ENCODE measurements around the gene PPFIBP2.

Gene PPFIBP2

GRCh38 chr11:7528514-7529049 is 14.8 kb downstream of the PPFIBP2 start:
- DNase-seq = no peak

DNA sequence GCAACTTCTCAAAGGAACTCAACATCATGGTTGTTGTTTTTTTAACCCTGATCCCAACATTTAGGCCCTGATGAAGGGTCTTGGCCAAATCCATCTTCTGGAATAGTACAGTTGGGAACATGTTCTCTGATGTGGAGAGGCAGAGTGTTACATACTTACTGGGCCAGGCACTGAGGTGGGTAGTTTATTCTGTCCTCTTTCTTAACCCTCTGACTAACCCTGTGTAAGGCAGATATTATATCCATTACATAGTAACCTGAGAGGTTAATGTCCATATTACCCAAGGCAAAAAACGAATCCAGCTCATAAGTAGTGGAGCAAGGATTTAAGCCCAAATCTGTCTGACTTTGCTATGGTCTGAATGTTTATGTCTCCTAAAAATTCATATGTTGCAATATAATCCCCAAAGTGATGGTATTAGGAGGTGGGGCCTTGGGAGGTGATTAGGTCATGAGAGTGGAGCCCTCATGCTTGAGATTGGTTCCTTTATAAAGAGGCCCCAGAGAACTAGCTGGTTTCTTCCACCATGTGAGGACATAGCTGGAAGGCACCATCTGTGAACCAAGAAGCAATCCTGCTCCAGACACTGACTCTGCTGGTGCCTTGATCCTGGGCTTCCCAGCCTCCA is 16.3 kb downstream of the PPFIBP2 start:
- no peak for DNase-seq

- no peak for DNase-seq
Measured at GRCh38 chr11:7531011-7531410, 17.2 kb downstream of the PPFIBP2 start.

- no peak for DNase-seq
Measured at GRCh38 chr11:7532405-7533145, 18.8 kb downstream of the PPFIBP2 start.

GRCh38 chr11:7533199-7534041 is 19.6 kb downstream of the PPFIBP2 start:
- no peak for DNase-seq

DNA sequence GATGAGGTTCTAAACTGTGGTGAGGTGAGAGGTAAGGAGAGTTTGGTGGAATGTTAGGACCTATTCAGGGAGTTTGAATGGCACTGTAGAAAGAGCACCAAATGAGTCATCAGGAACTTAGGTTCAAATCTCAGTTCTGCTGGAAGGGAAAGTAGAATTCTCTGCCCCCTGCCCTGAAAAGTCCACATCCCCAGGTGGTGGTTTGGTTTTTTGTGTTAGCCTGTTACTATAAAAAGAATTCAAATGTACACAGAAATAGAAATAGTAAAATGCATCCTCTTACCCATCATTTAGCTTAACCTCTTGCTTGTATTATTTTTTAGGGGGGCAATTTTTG is 20.2 kb downstream of the PPFIBP2 start:
- no peak for DNase-seq

GRCh38 chr11:7536100-7536499 is 22.3 kb downstream of the PPFIBP2 start:
- DNase-seq = no peak

DNA sequence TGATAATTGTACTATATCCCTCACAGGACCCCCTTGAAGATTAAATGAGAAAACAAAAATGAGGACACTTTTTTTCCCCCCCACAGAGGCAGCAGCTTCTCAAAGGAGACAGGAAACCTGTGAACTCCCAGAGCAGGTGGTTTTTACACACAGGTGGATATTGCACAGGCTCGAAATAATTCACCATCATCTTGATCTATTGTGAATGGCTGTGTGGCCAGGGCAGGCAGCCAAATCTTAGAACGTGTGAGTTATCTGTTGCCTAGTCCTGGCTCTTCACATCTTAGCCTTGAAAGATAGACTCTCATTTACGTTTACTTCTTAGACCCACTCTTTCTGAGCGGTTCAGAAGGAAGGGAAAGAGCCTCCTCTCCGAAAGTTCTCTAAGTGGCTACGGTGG is 23.5 kb downstream of the PPFIBP2 start:
- no peak for DNase-seq

GRCh38 chr11:7538031-7538430 is 24.2 kb downstream of the PPFIBP2 start:
- no peak for DNase-seq

DNA sequence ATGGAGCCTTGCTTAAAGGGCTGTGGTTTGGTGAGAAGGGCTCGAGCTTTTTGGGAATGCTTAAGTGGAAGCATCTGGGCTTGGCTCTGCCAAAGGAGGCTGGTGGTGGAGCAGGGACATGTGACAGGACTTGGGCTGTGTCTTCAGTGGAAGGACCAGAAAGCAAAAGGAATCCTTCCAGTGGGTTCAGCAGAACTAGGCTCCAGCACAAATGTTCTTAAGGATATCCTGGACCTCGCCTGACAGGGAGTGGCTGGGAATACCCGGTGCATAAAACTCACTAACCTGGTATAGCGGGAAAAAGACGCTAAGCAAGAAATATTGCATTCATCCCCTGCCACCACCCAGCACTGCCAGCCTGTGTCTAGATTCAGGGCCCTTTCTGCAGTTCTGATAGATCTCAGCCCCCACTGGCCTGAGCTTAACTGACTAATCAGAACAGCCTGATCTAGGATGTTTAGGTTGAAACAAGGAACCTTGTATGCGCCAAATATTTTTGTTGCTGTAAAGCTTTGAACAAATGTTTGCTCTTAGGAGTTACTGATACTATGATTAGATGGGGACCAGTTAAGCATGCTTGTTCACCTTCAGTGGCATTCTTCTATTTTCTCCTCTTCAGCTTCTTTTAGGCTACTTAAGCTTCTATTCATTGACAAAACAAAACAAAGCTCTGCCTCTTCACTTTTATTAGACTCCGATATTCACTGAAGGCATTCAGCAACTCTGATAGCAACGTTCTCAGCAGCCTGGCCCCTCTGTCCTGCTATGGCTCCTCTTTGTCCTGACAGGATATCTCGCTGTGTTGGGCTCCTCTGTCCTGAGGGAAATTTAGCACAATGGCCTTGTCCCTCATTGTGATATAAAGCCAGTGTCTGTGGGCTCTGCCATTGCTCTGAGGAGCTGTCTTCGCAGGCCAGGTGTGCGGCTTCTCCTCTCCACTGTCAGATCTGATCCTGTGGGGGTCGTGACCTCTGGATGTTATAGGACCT is 25.0 kb downstream of the PPFIBP2 start:
- DNase-seq = no peak

DNA sequence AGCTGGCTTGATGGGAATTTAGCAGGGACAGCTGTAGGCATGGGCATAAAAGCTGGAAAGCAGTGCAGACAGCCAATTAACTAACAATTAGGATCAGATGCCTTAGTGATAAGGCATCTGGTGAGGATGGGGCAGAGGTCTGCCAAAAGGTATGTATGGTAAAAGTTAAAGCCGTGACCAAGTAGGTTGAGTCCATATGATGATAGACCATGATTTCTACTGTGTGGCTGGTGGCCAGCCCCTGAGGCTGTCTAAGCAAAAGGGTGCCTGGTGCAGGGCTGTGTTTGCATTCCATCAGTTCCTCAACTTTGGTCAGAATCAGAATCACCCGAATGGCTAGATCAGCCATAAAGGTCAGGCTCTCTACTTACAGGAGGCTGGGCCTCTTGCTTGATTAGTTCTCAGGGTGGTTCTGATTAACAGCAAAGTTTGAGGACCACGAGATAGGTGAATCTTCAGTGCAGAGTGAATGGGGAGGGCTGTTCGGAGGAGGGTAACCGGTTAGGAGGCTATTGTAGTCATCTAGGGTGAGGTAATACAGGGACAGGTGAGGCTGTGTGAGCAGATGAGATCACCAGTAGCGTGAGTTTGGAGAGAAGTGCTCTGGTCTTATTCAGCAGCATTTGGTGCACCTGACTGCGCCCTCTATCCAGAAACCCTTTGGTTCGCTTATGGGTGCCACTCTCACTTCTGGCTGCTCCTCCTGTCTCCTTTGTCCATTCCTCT is 27.2 kb downstream of the PPFIBP2 start:
- DNase-seq = no peak

- no peak for DNase-seq
Measured at GRCh38 chr11:7543302-7543701, 29.5 kb downstream of the PPFIBP2 start.

DNA sequence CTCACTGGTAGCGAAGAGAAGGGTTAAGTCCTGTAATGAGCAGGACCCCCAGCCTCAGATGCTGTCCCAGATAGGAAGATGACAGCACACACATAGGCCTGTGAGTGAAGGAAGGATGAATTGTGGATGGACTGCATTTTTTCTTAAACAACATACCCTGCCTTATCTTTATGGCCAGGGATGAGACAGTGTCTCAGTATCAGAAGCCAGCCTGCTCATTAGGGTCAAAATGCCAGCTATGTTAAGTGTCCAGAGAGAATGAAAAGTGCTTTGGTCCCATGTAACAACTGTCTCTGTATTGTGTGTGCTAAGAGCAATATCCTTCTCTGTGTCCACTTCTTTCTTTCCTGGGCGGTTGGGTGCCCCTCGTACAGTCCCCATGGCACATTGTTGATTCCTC is 30.2 kb downstream of the PPFIBP2 start:
- no peak for DNase-seq

DNA sequence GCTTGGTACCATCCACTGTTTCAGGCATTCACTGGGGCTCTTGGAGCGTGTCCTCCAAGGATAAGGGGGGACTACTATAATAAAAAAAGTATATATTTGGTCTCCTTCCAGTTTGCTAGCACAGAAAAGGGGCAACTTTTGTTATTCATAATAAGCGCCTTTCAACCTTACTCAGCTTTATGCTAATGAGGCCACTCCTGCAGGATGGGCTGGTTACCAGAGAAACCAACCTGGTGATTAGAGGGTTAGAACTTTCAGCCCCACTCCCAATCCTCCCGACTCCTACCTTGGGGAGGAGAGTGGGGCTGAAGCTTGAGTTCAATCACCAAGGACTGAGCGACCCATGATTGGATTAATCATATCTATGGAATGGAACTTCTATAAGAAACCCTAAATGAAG is 31.8 kb downstream of the PPFIBP2 start:
- DNase-seq = no peak

DNA sequence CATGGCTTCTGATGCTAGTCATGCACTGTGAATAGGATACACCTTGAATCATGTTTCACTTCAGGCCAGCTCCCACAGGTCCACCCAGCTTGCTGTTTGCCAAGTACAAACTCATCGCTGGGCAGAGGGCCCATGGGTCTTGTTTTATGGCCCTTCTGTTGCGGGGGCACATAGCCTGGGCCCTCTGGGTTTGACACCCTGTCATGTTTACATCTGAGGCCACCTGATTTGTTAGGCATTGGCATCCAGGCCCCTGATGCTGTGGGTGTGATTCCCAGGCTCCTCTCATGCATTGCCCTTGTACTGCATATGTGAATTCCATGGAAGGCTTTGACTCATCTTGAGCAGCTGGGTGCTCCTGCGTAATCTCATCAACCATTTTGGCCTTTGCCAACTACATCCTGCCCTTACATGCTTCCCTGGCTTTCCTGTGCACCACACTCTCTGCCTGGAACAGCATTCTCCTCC is 32.6 kb downstream of the PPFIBP2 start:
- no peak for DNase-seq

- DNase-seq = no peak
Measured at GRCh38 chr11:7547687-7548086, 33.9 kb downstream of the PPFIBP2 start.

DNA sequence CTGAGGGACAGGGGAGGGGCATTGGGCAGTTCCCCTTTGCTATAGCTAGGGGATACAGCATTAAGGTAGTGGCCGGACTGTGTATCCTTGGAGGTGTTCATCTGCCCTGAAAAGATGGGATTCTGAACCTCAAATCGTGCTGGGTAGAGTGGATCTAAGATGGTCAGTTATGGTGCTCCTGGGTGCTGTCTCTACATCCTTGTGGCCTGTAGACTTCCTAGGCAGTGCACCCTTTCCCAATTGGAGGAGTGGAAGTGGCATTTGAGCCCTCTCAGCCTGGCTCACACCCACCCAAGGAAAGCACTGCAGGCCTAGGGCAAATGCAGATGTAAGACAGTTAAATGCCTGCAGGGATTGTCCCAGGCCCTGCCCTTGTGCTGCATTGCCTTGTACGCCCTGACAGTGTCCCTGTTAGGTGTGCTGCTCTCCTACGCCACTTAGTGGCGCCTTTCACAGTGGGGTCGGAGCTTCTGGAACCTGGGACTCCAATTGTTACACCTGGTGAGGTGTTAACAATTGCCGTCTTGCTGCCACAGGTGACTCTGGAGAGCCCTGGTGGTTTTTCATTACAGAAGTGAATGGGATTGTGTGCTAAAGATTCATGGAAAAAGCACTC is 35.0 kb downstream of the PPFIBP2 start:
- DNase-seq = no peak

DNA sequence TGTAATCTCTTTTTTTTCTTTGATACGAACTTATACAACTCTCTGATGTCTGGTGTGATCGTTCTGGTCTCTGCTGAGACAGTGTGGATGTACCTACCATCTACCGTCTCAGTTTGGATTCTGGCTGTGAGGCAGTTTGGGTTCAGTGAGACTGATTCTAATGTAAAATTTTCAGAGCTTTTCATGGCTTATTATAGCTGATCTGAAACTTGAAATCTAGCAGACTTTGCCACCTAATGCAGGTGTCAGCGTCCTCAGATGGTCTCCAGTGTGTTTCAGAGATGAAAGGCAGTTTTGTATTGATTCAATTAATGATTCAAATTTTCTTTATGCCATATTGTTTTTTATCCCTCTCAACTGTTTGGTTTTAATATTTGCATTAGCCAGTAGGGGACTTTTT is 35.9 kb downstream of the PPFIBP2 start:
- DNase-seq = no peak

GRCh38 chr11:7551571-7551970 is 37.8 kb downstream of the PPFIBP2 start:
- no peak for DNase-seq

- DNase-seq = no peak
Measured at GRCh38 chr11:7552666-7553065, 38.9 kb downstream of the PPFIBP2 start.

DNA sequence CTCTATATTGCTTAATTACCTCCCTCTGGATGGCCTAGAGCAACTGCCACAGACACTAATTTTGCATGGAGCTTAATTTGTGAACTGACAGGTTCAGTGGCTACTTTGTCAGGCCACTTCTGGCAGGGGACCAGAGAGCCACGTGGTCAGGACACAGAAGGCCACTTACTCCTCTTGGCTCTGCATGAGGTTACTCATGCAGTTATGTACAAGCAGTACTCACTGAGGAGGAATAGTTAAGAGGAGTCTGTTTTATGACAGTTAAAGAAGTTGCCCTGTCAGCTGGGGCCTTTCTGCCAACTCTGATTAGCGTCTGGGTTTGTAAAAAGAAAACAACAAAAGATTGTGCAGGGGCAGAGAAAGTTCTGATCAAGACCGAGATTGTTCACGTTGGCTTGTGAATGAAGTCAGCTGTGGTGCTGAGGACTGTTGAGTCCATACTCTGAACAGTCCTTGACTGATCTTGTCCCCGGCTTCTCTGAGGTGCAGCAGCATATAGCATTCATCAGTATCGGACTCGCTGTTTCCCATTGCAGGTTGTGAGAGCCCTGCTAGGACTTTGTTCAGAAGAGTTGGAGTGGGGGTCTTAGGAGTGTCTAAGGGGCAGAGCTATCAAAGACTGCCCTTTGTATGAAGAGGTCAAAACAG is 41.4 kb downstream of the PPFIBP2 start:
- no peak for DNase-seq
